Effector memory CD4-positive, alpha-beta T cell (primary cell): ENCODE measurements around the gene KRTAP2-1.
"Not testable (repeated sequence)": the region's sequence is repeated elsewhere in the genome, so short reads cannot be mapped to it uniquely, and the experiment has no call there.

Experiments used
- DNase-seq, 3 donors: peaks; one replicate each; pipeline ENCODE4 v3.0.0-alpha.2; 2020
- H3K27ac ChIP-seq: 2 replicates; pipeline ENCODE4 v1.7.0; 2013; ENCODE audit warnings: mild to moderate bottlenecking, low read length, moderate library complexity; ENCODE audit not compliant: insufficient read depth, poor library complexity, severe bottlenecking
- H3K27me3 ChIP-seq: replicated peaks from 2 replicates; pipeline ENCODE4 v1.7.0; 2013; ENCODE audit warnings: mild to moderate bottlenecking, low read length; ENCODE audit not compliant: insufficient read depth, control insufficient read depth, poor library complexity, severe bottlenecking
- H3K36me3 ChIP-seq: 2 replicates; pipeline ENCODE4 v1.7.0; 2013; ENCODE audit warnings: mild to moderate bottlenecking, low read length, moderate library complexity; ENCODE audit not compliant: control insufficient read depth, insufficient read depth
- H3K4me1 ChIP-seq: 2 replicates; pipeline ENCODE4 v1.7.0; 2013; ENCODE audit warnings: low read length, mild to moderate bottlenecking; ENCODE audit not compliant: control insufficient read depth, insufficient read depth, poor library complexity, severe bottlenecking
- H3K4me3 ChIP-seq: 2 replicates; pipeline ENCODE4 v1.7.0; 2013; ENCODE audit warnings: low read length, low read depth, mild to moderate bottlenecking; ENCODE audit not compliant: insufficient read depth, poor library complexity, severe bottlenecking
- H3K9me3 ChIP-seq: 2 replicates; pipeline ENCODE4 v1.7.0; 2013; ENCODE audit warnings: mild to moderate bottlenecking, low read length, moderate library complexity; ENCODE audit not compliant: control insufficient read depth

The KRTAP2-1 gene

DNA sequence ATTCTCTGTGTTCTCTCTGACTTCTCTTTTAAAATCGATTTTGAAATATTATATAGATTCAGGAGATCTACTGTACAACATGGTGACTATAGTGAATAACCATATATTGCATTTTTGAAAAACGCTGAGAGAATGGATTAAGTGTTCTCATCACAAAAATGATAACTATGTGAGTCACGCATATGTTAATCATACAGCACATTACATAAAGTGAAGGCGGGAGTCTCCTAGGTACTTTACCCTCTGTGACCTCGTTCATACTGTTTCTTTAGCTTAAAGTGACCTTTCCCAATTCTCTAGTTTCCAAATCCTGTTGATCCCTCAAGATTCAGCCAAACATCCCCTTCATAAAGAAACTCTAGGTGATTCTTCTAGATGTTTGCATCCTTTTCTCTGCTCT lies 44.3 kb downstream of the KRTAP2-1 start:
- Histone ChIP-seq H3K36me3 (no peaks in the 10 kb centered on the region), H3K4me3 (no peak overlapping the region), H3K27me3 (peaks cover 3% of the 10 kb centered on the region), H3K4me1 (no peaks in the 10 kb centered on the region), H3K9me3 (no peaks in the 10 kb centered on the region), H3K27ac (no peak overlapping the region)
- no peak for DNase-seq

DNA sequence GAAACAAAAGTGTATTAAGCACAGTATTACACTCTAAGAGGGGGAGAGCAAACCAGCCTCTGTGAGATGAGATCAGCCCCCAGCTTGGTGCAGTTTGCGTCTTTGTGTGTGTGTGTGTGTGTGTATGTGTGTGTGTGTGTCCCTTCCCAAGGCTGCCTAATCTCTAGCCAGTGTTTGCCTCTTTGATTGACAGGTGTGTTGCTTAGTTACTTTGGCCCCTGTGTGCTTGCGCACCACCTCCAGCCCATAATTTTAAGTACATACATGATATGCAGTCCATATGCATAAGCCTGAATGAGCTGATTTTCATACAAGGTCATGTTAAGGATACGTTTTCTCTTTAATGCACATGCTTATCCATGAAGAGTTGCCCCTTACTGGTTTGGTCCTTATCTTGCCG lies 45.3 kb downstream of the KRTAP2-1 start:
- no peak overlapping the region for H3K27ac ChIP-seq
- H3K4me3 ChIP-seq, result no peak overlapping the region
- no peaks in the 10 kb centered on the region for H3K4me1 ChIP-seq
- H3K27me3 ChIP-seq, result peaks cover 3% of the 10 kb centered on the region
- no peaks in the 10 kb centered on the region for H3K9me3 ChIP-seq
- no peak for DNase-seq
- H3K36me3 ChIP-seq, result no peaks in the 10 kb centered on the region

DNA sequence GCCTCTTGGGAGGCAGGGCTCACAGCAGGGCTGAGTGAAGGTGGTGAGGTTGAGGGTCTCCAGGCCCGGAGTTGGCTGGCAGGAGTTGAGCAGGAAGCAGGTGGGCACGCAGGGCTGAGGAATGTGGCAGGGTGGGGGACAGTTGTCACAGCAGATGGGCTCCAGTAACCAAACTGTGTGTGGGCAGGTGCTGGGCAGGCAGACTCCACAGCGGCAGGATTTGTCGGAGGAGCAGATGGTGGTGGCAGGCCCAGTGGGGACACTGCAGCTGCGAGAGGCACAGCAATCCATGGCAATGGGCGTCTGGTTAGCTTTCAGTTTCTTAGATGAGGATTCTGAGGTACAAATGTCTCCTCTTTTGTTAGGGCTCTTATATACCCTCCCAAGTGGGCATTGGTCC lies 47.6 kb downstream of the KRTAP2-1 start, which contains the start of gene KRTAP3-2:
TSS of gene KRTAP3-2 (minus strand) at position 344 of the 400 bp plus-strand sequence. CDS start at position 291, 53 bp downstream.
- not testable (repeated sequence) for DNase-seq, H3K9me3 ChIP-seq, H3K4me3 ChIP-seq, H3K27me3 ChIP-seq, H3K27ac ChIP-seq, H3K4me1 ChIP-seq, H3K36me3 ChIP-seq

DNA sequence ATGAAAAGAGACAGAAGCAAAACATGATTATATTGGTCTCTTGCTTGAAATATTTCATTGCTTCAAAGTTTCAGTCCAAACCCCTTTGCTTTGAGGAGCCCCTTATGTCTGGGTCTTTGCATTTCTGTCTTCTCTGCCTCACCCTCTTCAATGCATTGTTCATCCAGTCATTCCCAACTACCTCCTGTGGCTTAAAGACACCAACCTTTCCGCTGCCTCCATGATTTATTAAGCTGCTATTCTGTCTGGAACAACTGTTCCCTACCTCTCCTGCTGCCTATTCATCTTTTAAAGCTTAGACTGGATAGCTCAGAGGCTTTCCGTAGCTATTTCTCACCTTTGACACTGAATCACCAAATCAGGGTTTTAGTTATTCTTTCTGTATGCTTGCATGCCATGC lies 49.8 kb downstream of the KRTAP2-1 start:
- peaks cover 3% of the 10 kb centered on the region for H3K27me3 ChIP-seq
- no peak for DNase-seq
- no peaks in the 10 kb centered on the region for H3K36me3 ChIP-seq
- H3K4me3 ChIP-seq, result no peak overlapping the region
- H3K9me3 ChIP-seq, result no peaks in the 10 kb centered on the region
- no peak overlapping the region for H3K27ac ChIP-seq
- H3K4me1 ChIP-seq, result no peaks in the 10 kb centered on the region

DNA sequence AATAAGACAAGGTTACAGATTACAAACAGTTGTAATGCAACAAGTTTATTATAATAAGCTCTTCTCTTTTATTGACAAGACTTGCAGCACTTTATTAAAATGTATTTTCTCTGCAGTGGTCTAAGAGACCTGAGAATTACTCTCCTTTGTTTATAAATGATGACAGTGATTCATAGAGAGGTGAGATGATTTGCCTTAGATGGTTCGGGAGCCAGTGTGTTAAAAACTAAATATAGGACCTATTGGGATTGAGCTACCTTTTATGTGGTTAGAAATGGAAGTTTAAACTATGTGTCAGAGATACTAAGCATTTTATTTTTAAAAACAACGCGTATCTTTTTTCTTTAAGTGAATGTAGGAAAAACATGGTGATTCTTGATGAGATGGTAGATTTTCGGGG lies 50.3 kb downstream of the KRTAP2-1 start:
- H3K9me3 ChIP-seq, result no peaks in the 10 kb centered on the region
- H3K4me3 ChIP-seq, result no peak overlapping the region
- H3K27me3 ChIP-seq, result peaks cover 3% of the 10 kb centered on the region
- H3K27ac ChIP-seq, result no peak overlapping the region
- no peaks in the 10 kb centered on the region for H3K4me1 ChIP-seq
- no peak for DNase-seq
- no peaks in the 10 kb centered on the region for H3K36me3 ChIP-seq
